ENCODE data around the gene ADORA2A. TPM values are rescaled to one million over a fixed set of nuclear protein-coding genes. Genes with fewer than 3 reads are reported as not detected.
A peak's percentile ranks its signal among the peaks of the same experiment; 100 is the strongest.

ADORA2A gene
- total and polyA plus RNA-seq, 2 of the 13 experiments (the other 11 are each of a cell fraction or from before 2014, with no cell fraction given): 3.3 to 5.0 TPM

DNA sequence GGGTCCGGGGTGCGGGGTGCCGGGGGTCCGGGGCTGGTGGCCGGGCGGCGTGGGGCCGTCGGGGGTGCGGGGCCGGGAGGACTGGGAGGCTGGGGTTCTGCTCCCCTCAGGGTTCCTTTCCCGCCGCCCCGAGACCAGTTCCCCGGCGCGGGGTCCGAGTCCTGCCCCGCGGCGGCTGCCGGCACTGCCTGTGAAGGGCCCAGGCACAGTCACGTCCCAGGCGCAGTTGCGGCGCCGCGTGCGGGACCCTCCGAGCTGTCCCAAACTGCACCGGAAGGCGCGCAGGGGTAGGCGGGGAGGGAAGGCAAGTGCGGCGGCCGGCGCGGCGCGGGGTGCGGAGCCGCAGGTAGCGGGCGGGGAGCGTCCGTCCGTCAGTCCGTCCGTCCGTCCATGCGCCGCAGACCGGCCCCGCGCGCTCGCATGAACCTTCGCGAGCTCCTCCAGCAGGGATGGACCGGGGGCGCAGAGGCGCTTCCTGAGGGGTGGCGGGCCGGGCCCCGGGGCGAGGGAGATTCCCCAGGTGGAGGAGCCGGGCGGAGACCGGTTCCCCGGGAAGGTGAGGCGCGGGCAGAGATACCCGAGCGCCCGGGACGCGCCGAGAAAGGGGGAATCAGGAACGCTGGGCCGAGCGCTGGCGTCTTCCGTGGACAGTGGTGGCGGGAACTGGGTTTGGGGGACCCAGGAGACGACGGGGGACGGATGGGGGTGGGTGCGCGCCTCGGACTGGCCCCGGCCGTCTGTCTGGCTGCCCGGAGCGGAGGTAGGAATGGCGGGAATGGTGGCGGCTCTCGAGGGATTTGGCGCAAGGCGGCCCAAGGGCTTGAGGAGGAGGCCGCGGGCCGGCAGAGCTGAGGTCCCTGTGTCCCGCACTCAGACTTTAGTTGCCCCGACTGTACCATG, 3.1 kb upstream of the ADORA2A start (continued):
- TF ChIP-seq ZNF407 (CRISPR knock-in tag; IDR thresholded peaks at IDR 0.05; ENCODE audit: not compliant biosample characterization): peak; percentile 36
- no peak for TF ChIP-seq EP300 (IDR thresholded peaks at IDR 0.05; ENCODE audit: low read depth in 2 of 2, low read length in 2 of 2)
- TF ChIP-seq EP300 (CRISPR knock-in tag; IDR thresholded peaks at IDR 0.05; ENCODE audit: borderline replicate concordance): no peak
- no peak for TF ChIP-seq ZNF572 (CRISPR knock-in tag; IDR thresholded peaks at IDR 0.05)
- TF ChIP-seq PHF21A (CRISPR knock-in tag; IDR thresholded peaks at IDR 0.05): 0 out of 2 replicates have a peak, but pooled peaks have one; percentile 28
- TF ChIP-seq MATR3 (CRISPR knock-in tag; IDR thresholded peaks at IDR 0.05): no peak
- TF ChIP-seq, protein P1, sequence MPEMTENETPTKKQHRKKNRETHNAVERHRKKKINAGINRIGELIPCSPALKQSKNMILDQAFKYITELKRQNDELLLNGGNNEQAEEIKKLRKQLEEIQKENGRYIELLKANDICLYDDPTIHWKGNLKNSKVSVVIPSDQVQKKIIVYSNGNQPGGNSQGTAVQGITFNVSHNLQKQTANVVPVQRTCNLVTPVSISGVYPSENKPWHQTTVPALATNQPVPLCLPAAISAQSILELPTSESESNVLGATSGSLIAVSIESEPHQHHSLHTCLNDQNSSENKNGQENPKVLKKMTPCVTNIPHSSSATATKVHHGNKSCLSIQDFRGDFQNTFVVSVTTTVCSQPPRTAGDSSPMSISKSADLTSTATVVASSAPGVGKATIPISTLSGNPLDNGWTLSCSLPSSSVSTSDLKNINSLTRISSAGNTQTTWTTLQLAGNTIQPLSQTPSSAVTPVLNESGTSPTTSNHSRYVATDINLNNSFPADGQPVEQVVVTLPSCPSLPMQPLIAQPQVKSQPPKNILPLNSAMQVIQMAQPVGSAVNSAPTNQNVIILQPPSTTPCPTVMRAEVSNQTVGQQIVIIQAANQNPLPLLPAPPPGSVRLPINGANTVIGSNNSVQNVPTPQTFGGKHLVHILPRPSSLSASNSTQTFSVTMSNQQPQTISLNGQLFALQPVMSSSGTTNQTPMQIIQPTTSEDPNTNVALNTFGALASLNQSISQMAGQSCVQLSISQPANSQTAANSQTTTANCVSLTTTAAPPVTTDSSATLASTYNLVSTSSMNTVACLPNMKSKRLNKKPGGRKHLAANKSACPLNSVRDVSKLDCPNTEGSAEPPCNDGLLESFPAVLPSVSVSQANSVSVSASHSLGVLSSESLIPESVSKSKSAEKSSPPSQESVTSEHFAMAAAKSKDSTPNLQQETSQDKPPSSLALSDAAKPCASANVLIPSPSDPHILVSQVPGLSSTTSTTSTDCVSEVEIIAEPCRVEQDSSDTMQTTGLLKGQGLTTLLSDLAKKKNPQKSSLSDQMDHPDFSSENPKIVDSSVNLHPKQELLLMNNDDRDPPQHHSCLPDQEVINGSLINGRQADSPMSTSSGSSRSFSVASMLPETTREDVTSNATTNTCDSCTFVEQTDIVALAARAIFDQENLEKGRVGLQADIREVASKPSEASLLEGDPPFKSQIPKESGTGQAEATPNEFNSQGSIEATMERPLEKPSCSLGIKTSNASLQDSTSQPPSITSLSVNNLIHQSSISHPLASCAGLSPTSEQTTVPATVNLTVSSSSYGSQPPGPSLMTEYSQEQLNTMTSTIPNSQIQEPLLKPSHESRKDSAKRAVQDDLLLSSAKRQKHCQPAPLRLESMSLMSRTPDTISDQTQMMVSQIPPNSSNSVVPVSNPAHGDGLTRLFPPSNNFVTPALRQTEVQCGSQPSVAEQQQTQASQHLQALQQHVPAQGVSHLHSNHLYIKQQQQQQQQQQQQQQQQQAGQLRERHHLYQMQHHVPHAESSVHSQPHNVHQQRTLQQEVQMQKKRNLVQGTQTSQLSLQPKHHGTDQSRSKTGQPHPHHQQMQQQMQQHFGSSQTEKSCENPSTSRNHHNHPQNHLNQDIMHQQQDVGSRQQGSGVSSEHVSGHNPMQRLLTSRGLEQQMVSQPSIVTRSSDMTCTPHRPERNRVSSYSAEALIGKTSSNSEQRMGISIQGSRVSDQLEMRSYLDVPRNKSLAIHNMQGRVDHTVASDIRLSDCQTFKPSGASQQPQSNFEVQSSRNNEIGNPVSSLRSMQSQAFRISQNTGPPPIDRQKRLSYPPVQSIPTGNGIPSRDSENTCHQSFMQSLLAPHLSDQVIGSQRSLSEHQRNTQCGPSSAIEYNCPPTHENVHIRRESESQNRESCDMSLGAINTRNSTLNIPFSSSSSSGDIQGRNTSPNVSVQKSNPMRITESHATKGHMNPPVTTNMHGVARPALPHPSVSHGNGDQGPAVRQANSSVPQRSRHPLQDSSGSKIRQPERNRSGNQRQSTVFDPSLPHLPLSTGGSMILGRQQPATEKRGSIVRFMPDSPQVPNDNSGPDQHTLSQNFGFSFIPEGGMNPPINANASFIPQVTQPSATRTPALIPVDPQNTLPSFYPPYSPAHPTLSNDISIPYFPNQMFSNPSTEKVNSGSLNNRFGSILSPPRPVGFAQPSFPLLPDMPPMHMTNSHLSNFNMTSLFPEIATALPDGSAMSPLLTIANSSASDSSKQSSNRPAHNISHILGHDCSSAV (CRISPR knock-in tag; IDR thresholded peaks at IDR 0.05; ENCODE audit: borderline replicate concordance): no peak
- no peak for TF ChIP-seq ATAD3A (CRISPR knock-in tag; IDR thresholded peaks at IDR 0.05)
- no peak for TF ChIP-seq KLF12 (CRISPR knock-in tag; IDR thresholded peaks at IDR 0.05; ENCODE audit: borderline replicate concordance)
- TF ChIP-seq, protein P2, sequence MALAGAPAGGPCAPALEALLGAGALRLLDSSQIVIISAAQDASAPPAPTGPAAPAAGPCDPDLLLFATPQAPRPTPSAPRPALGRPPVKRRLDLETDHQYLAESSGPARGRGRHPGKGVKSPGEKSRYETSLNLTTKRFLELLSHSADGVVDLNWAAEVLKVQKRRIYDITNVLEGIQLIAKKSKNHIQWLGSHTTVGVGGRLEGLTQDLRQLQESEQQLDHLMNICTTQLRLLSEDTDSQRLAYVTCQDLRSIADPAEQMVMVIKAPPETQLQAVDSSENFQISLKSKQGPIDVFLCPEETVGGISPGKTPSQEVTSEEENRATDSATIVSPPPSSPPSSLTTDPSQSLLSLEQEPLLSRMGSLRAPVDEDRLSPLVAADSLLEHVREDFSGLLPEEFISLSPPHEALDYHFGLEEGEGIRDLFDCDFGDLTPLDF (CRISPR knock-in tag; IDR thresholded peaks at IDR 0.05): no peak

All from HepG2 (cell line).